ENCODE measurements around the gene PEX1. TPM values are rescaled to one million over a fixed set of nuclear protein-coding genes. Genes with fewer than 3 reads are reported as not detected.

The PEX1 gene
- 34.2 TPM for polyA plus RNA-seq (2013)

DNA sequence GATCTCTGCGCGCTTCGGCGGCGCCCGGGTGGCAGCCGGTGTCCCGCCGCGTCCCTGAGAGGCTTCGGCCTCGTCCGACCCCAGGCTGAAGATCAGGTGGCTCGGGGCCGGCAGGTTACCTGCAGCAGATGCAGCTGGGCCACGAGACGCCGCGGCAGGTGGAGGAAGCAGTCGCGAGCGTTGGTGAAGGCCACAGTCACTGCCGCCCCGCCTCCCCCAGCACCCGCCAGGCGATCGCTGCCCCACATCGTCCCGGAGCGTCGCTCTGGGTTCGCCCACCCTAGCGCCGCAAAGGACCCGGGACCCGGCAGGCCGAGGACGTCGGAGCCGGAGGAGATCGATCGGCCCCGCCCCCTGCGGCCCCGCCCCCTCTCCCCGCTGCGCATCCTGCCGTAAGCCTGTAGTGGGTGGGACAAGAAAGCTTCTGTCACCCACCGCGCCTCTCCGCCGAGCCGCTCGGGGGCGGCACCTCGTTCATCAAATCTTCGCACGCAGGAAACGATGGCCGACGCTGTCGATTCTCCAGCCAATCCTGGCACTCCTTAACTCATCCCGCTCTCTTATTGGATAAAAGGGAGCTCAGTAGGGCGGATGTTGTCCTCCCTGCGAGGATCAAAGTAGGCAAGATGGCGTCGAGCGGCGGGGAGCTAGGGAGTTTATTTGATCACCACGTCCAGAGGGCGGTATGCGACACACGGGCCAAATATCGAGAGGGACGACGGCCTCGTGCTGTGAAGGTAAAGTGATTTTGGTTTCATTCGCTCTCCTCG is at the start of gene PEX1, which contains the start of gene RBM48:
Gene PEX1 (minus strand): TSS at position 333 of the 770 bp plus-strand sequence. CDS start 85 bp downstream, at position 248.
Gene RBM48 (plus strand): TSS at position 608 of the 770 bp plus-strand sequence. CDS start 19 bp downstream, at position 627.
- peaks cover 17 to 27% (median 24%) of the 10 kb centered on the region in 4 experiments for H3K36me3 ChIP-seq (ENCODE audit: control insufficient read depth in 4 of 4, insufficient read depth in 4 of 4, low read length in 3 of 4)
- under 1% methylated on average over 66 of the region's 79 CpGs for WGBS (ENCODE audit: insufficient coverage)
- ChIA-PET CTCF (interaction anchor here (0.9 to 1.6 kb wide), 7 partner anchors 10 to 103 kb away, joined by 3 to 5 read pairs (median 4); partner anchors contain the start of gene GATAD1), POLR2A (interaction anchor here (0.6 kb wide), 1 partner anchor 18 kb away, joined by 3 read pairs; no protein-coding TSS in a partner anchor)
- H3K9me3 ChIP-seq (ENCODE audit: control extremely low read depth in 1 of 5, control insufficient read depth in 4 of 5, insufficient read depth in 2 of 5, low read depth in 1 of 5, low read length in 4 of 5) = no peaks in the 10 kb centered on the region
- peaks cover 6 to 18% (median 13%) of the 10 kb centered on the region in 4 experiments for H3K4me1 ChIP-seq (ENCODE audit: control extremely low read depth in 1 of 4, control insufficient read depth in 4 of 4, insufficient read depth in 4 of 4, low read length in 3 of 4)
- H3K4me3 ChIP-seq (ENCODE audit: control insufficient read depth in 1 of 7, extremely low read depth in 1 of 7, insufficient read depth in 4 of 7, low read depth in 2 of 7, low read length in 6 of 7) = peak within 1 kb of the TSS; percentile 80 to 96 (median 88)
- DNase-seq = peak; percentile 100
- peak within 1 kb of the TSS; percentile 93 to 98 for H3K27ac ChIP-seq (ENCODE audit: insufficient read depth in 1 of 2, low read depth in 1 of 2, low read length in 2 of 2, poor library complexity in 1 of 2, severe bottlenecking in 2 of 2)
- no peaks in the 10 kb centered on the region for H3K27me3 ChIP-seq (replicated peaks in 2 of 5; ENCODE audit: control insufficient read depth in 4 of 5, insufficient read depth in 5 of 5, low read length in 4 of 5)

DNA sequence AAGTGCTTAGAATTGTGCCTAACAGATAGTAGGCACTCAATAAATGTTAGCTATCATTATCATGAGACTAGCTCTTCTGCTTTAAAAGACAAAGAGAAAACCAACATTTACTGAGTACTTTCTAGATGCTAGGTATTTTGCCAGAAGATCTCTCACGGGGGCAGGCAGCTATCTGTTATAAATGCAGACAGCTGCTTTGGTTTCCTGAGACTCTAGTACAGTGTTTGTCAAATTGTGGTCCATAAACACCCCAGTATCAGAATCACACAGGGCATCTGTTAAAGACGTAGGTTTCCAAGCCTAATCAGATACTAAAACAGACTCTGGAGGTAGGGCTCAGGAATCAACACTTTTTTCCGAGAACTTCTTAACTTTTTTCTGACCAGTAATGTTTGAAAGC is 48.0 kb upstream of the PEX1 start:
- DNase-seq = peak in 1 of 3 donors; percentile 26
- Histone ChIP-seq H3K4me1 (ENCODE audit: control extremely low read depth in 1 of 4, control insufficient read depth in 4 of 4, insufficient read depth in 4 of 4, low read length in 3 of 4) (no peaks in the 10 kb centered on the region), H3K9me3 (ENCODE audit: control extremely low read depth in 1 of 5, control insufficient read depth in 4 of 5, insufficient read depth in 2 of 5, low read depth in 1 of 5, low read length in 4 of 5) (no peaks in the 10 kb centered on the region), H3K36me3 (ENCODE audit: control insufficient read depth in 4 of 4, insufficient read depth in 4 of 4, low read length in 3 of 4) (peaks cover 15 to 77% (median 49%) of the 10 kb centered on the region in 4 experiments), H3K27ac (ENCODE audit: insufficient read depth in 1 of 2, low read depth in 1 of 2, low read length in 2 of 2, poor library complexity in 1 of 2, severe bottlenecking in 2 of 2) (no peak overlapping the region), H3K4me3 (ENCODE audit: control insufficient read depth in 1 of 7, extremely low read depth in 1 of 7, insufficient read depth in 4 of 7, low read depth in 2 of 7, low read length in 6 of 7) (no peak overlapping the region), H3K27me3 (replicated peaks in 2 of 5; ENCODE audit: control insufficient read depth in 4 of 5, insufficient read depth in 5 of 5, low read length in 4 of 5) (no peaks in the 10 kb centered on the region)
- CTCF ChIA-PET = interaction anchor here (0.6 to 1.6 kb wide), 3 partner anchors 13 to 687 kb away, joined by 3 to 4 read pairs (median 4); no protein-coding TSS in a partner anchor
- WGBS (ENCODE audit: insufficient coverage) = 90% methylated on average over 3 of the region's 3 CpGs
- POLR2A ChIA-PET = no interaction called here

DNA sequence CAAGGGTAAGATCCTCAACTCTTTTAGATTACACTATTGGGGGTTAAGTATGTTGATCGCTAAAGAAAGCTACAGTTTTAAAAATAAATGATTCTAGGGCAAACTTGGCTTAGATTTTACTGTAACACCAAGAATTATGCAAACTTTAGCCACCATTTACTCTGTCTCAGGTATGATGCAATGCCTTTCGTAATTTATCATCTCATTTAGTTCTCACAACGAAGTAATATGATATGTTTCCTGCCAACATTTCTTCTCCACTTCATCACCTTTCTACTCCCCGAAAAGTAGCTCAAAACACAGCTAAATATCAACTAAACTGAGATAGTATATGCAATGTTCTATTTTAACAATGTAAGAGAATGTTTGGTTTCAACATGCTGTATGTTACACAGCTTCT is 40.8 kb upstream of the PEX1 start:
- Histone ChIP-seq H3K4me1 (ENCODE audit: control extremely low read depth in 1 of 4, control insufficient read depth in 4 of 4, insufficient read depth in 4 of 4, low read length in 3 of 4) (no peaks in the 10 kb centered on the region), H3K36me3 (ENCODE audit: control insufficient read depth in 4 of 4, insufficient read depth in 4 of 4, low read length in 3 of 4) (peaks cover 20 to 71% (median 42%) of the 10 kb centered on the region in 4 experiments), H3K9me3 (ENCODE audit: control extremely low read depth in 1 of 5, control insufficient read depth in 4 of 5, insufficient read depth in 2 of 5, low read depth in 1 of 5, low read length in 4 of 5) (no peaks in the 10 kb centered on the region), H3K27me3 (replicated peaks in 2 of 5; ENCODE audit: control insufficient read depth in 4 of 5, insufficient read depth in 5 of 5, low read length in 4 of 5) (no peaks in the 10 kb centered on the region), H3K4me3 (ENCODE audit: control insufficient read depth in 1 of 7, extremely low read depth in 1 of 7, insufficient read depth in 4 of 7, low read depth in 2 of 7, low read length in 6 of 7) (no peak overlapping the region), H3K27ac (ENCODE audit: insufficient read depth in 1 of 2, low read depth in 1 of 2, low read length in 2 of 2, poor library complexity in 1 of 2, severe bottlenecking in 2 of 2) (no peak overlapping the region)
- CTCF ChIA-PET = interaction anchor here (1.0 to 1.7 kb wide), 2 partner anchors 11 to 12 kb away, joined by 4 to 6 read pairs; no protein-coding TSS in a partner anchor
- no peak for DNase-seq
- POLR2A ChIA-PET = no interaction called here
- WGBS (ENCODE audit: insufficient coverage) = 100% methylated on average over 1 of the region's 4 CpGs

DNA sequence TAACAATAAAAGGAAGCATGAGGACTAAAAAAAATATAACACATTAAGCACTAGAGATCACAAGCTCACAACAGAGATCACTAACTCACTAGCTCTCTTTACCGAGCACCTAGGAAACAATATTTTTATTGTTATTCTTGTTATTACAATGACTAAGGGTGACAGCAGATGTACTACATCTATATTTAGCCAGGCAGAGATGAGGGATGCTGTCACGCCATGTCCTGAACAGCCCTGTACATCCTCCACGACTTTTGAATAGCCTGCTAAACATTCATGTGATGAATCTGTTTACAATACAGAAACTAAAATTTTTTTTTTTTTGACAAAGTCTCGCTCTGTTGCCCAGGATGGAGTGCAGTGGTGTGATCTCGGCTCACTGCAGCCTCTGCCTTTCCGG is 39.1 kb upstream of the PEX1 start:
- H3K9me3 ChIP-seq (ENCODE audit: control extremely low read depth in 1 of 5, control insufficient read depth in 4 of 5, insufficient read depth in 2 of 5, low read depth in 1 of 5, low read length in 4 of 5) = no peaks in the 10 kb centered on the region
- no peak overlapping the region for H3K4me3 ChIP-seq (ENCODE audit: control insufficient read depth in 1 of 7, extremely low read depth in 1 of 7, insufficient read depth in 4 of 7, low read depth in 2 of 7, low read length in 6 of 7)
- DNase-seq = no peak
- WGBS (ENCODE audit: insufficient coverage) = 96% methylated on average over 4 of the region's 6 CpGs
- H3K4me1 ChIP-seq (ENCODE audit: control extremely low read depth in 1 of 4, control insufficient read depth in 4 of 4, insufficient read depth in 4 of 4, low read length in 3 of 4) = no peaks in the 10 kb centered on the region
- peaks cover 26 to 75% (median 49%) of the 10 kb centered on the region in 4 experiments for H3K36me3 ChIP-seq (ENCODE audit: control insufficient read depth in 4 of 4, insufficient read depth in 4 of 4, low read length in 3 of 4)
- no peaks in the 10 kb centered on the region for H3K27me3 ChIP-seq (replicated peaks in 2 of 5; ENCODE audit: control insufficient read depth in 4 of 5, insufficient read depth in 5 of 5, low read length in 4 of 5)
- POLR2A ChIA-PET = no interaction called here
- no peak overlapping the region for H3K27ac ChIP-seq (ENCODE audit: insufficient read depth in 1 of 2, low read depth in 1 of 2, low read length in 2 of 2, poor library complexity in 1 of 2, severe bottlenecking in 2 of 2)
- CTCF ChIA-PET = interaction anchor here (0.7 kb wide), 1 partner anchor 10 kb away, joined by 3 read pairs; no protein-coding TSS in a partner anchor

DNA sequence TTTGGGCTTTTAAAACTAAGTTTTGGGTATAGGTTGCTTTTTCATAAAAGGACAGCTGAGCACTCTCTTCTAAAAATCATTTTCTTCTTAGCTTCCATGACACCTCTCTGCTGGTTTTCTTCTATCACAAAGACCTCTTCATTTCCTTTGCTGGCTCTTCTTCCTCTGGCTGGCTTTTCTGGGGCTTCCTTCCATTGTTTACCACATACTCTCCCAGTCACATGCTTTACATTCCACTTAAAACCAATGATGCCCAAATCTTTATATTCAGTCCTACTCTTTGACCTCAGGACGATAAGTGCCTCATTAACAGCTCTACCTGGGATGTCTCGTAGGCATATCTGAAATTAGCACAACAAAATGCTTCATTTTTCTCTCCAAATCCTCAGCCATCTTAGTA is 35.0 kb upstream of the PEX1 start:
- Histone ChIP-seq H3K4me3 (ENCODE audit: control insufficient read depth in 1 of 7, extremely low read depth in 1 of 7, insufficient read depth in 4 of 7, low read depth in 2 of 7, low read length in 6 of 7) (no peak overlapping the region), H3K9me3 (ENCODE audit: control extremely low read depth in 1 of 5, control insufficient read depth in 4 of 5, insufficient read depth in 2 of 5, low read depth in 1 of 5, low read length in 4 of 5) (no peaks in the 10 kb centered on the region), H3K36me3 (ENCODE audit: control insufficient read depth in 4 of 4, insufficient read depth in 4 of 4, low read length in 3 of 4) (peaks cover 12 to 58% (median 33%) of the 10 kb centered on the region in 4 experiments), H3K27ac (ENCODE audit: insufficient read depth in 1 of 2, low read depth in 1 of 2, low read length in 2 of 2, poor library complexity in 1 of 2, severe bottlenecking in 2 of 2) (no peak overlapping the region), H3K27me3 (replicated peaks in 2 of 5; ENCODE audit: control insufficient read depth in 4 of 5, insufficient read depth in 5 of 5, low read length in 4 of 5) (no peaks in the 10 kb centered on the region), H3K4me1 (ENCODE audit: control extremely low read depth in 1 of 4, control insufficient read depth in 4 of 4, insufficient read depth in 4 of 4, low read length in 3 of 4) (no peaks in the 10 kb centered on the region)
- no peak for DNase-seq
- CTCF ChIA-PET = interaction anchor here (0.6 to 1.1 kb wide), 4 partner anchors 10 to 27 kb away, joined by 3 to 4 read pairs (median 3); partner anchors contain the start of gene FAM133B
- POLR2A ChIA-PET = interaction anchor here (0.5 kb wide), 1 partner anchor 14 kb away, joined by 3 read pairs; no protein-coding TSS in a partner anchor
- WGBS (ENCODE audit: insufficient coverage) = 92% methylated on average over 2 of the region's 2 CpGs

DNA sequence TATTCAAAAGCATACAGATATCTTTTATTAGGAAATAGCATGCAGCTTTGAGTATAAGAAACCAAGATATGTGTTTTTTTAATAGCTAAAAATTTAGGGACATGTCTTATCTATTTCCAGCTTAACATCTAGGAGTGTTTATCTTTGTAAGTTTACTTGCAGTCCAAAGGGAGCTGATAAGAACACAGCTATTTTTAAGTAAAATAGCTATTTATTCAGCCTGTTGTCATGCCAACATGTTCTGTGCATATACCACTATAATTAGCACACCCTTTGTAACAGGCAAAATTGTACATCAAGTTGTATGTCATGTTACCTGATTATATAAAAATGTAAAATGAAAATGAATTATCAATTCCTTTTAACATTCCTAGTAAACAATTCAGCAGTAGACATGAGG is 32.3 kb upstream of the PEX1 start:
- Histone ChIP-seq H3K4me1 (ENCODE audit: control extremely low read depth in 1 of 4, control insufficient read depth in 4 of 4, insufficient read depth in 4 of 4, low read length in 3 of 4) (no peaks in the 10 kb centered on the region), H3K36me3 (ENCODE audit: control insufficient read depth in 4 of 4, insufficient read depth in 4 of 4, low read length in 3 of 4) (peaks cover 10 to 39% (median 19%) of the 10 kb centered on the region in 4 experiments), H3K4me3 (ENCODE audit: control insufficient read depth in 1 of 7, extremely low read depth in 1 of 7, insufficient read depth in 4 of 7, low read depth in 2 of 7, low read length in 6 of 7) (no peak overlapping the region), H3K27me3 (replicated peaks in 2 of 5; ENCODE audit: control insufficient read depth in 4 of 5, insufficient read depth in 5 of 5, low read length in 4 of 5) (no peaks in the 10 kb centered on the region), H3K9me3 (ENCODE audit: control extremely low read depth in 1 of 5, control insufficient read depth in 4 of 5, insufficient read depth in 2 of 5, low read depth in 1 of 5, low read length in 4 of 5) (no peaks in the 10 kb centered on the region), H3K27ac (ENCODE audit: insufficient read depth in 1 of 2, low read depth in 1 of 2, low read length in 2 of 2, poor library complexity in 1 of 2, severe bottlenecking in 2 of 2) (no peak overlapping the region)
- ChIA-PET POLR2A (no interaction called here), CTCF (no interaction called here)
- peak in 1 of 3 donors; percentile 4 for DNase-seq
